ENCODE measurements around the gene MRGPRE.

DNA sequence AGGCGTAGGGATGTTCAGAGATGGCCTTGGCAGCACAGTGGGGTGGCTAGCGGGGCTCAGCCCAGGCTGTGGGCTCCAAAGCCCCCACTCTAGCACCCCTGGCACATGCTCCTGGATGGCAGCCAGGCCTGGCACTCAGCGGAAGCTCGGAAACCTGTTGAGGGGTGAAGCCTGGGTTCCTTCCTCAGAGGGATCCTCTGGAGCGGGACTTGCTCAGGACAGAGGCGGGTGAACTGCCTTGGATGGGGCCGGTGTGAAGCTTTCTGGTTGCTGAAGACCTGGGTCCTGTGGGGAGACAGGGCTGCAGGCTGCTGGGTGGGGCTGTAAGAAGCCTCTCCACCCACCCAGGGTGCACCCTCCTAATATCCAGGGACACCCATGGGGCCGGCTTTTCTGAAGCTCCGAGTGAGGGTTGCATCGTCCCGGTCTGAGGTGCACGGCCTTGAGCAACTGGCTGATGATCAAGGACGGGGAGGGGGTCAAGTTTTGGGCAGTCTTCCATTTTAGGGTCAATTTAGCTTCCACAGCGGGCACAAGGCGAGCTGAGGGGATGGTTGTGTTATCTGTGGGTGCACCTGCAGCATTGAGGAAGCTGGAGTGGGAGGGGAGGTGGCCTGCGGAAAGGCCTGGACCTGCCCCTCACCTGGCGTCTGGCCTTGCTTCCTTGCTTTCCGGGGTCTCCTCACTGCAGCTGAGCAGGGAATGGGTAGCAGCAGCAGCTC, 5.2 kb downstream of the MRGPRE start:
- TF ChIP-seq, protein P1, sequence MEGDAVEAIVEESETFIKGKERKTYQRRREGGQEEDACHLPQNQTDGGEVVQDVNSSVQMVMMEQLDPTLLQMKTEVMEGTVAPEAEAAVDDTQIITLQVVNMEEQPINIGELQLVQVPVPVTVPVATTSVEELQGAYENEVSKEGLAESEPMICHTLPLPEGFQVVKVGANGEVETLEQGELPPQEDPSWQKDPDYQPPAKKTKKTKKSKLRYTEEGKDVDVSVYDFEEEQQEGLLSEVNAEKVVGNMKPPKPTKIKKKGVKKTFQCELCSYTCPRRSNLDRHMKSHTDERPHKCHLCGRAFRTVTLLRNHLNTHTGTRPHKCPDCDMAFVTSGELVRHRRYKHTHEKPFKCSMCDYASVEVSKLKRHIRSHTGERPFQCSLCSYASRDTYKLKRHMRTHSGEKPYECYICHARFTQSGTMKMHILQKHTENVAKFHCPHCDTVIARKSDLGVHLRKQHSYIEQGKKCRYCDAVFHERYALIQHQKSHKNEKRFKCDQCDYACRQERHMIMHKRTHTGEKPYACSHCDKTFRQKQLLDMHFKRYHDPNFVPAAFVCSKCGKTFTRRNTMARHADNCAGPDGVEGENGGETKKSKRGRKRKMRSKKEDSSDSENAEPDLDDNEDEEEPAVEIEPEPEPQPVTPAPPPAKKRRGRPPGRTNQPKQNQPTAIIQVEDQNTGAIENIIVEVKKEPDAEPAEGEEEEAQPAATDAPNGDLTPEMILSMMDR (IDR thresholded peaks at IDR 0.05; ENCODE audit: insufficient read depth, low read length, poor library complexity, severe bottlenecking) = no peak
- TF ChIP-seq EZH2phosphoT487 (conservative IDR thresholded peaks at IDR 0.05; ENCODE audit: low read length) = no peak

All from SU-DHL-6 (cell line).